HCEC 1CT (cell line): ENCODE results near the gene GSTCD.
"Not testable (repeated sequence)": the region's sequence is repeated elsewhere in the genome, so short reads cannot be mapped to it uniquely, and the experiment has no call there.

Experiments
- DNase-seq: peaks from one replicate; pipeline ENCODE4 v3.0.0-alpha.2; 2017

The GSTCD gene

GRCh38 chr4:105808030-105808749 lies 99.6 kb downstream of the GSTCD start:
- DNase-seq = no peak

DNA sequence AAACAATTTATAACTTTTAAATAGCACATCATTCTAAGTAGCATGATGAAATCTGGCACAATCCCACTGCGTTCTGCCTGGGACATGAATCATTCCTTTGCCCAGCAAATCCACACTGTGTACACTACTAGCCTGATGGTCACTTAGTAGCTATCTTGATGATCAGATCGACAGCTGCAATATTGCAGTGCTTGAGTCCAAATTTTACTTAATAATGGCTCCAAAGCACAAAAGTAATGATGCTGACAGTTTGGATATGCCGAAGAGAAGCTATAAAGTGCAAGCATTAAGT lies 100.1 kb downstream of the GSTCD start:
- peak; percentile 71 for DNase-seq

DNA sequence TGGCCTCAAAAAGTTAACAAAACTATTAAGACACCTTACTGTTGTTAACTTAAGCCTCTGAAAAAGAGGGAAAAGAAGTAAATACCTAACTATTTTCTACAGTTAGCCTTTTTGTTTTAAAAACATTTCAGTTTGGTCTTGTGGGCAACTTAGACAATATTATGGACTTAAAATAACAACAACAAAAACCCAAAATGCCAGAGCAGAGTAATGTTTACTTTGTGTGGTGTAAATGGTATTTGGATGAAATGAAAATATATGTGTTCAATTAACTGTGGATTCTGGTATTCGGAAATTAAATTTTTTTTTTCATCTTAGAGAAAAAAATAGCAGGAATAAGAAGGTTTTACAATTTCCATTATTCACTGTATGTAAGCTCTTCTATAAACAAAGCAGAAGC lies 107.1 kb downstream of the GSTCD start:
- no peak for DNase-seq

- no peak for DNase-seq
Observed at GRCh38 chr4:105822061-105822460, 113.5 kb downstream of the GSTCD start.

DNA sequence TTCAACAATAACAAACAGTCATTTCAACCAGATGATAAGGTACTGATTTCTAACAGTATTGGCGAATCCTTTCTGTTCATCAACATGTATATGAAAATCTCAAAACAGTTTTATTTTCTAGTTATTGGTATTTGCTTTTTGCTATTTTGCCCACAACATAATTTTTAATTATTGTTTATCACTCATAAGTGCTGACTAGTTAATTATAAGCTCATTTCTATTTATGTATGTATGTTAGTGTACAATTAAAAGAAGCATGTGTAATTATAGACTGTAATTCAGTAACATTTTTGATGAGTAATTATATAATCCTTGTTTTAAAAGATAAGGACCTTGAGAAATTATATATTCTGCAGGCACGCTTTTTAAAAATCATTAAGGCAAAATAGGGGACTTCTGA lies 119.5 kb downstream of the GSTCD start:
- no peak for DNase-seq

GRCh38 chr4:105831189-105831588 lies 122.6 kb downstream of the GSTCD start:
- no peak for DNase-seq

GRCh38 chr4:105835177-105835576 lies 126.6 kb downstream of the GSTCD start:
- DNase-seq = no peak

- DNase-seq = no peak
Observed at GRCh38 chr4:105836537-105836936, 128.0 kb downstream of the GSTCD start.

DNA sequence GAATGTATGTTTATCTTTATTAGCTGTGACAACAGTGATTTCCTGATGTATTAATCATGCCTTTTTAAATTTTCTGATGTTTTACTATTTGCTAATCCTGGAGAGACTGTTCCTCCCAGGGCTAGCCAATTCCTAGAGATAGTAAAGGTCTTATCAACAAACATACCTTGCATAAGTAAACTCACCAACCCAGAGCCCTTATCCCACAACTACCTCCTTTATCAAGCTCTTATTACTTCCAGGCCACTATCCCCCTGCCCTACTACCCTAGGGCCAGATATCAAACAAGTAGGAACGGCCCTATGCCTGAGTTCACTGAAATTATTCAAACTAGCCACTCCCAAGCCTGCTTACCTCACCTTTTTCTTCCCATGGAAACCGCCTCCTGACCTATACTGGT lies 128.5 kb downstream of the GSTCD start:
- DNase-seq = no peak

DNA sequence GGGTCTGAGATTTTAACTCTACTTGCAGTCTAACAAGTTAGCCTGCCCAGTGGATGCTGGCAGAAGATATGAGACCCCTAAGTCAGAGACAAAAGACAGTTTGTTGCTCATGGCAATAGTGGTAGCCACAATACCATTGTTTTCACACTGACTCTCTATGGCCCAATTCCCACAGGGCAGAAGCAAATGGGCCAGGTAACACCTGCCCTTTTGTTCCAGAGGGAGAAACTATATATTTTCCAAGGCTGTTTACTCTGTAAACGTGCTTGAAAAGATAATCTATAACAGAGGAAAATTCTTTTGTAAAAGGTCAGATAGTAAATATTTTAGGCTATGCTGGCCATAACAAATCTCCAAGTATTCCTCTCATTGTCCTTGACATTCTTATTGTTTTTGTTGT lies 129.5 kb downstream of the GSTCD start:
- DNase-seq = no peak

DNA sequence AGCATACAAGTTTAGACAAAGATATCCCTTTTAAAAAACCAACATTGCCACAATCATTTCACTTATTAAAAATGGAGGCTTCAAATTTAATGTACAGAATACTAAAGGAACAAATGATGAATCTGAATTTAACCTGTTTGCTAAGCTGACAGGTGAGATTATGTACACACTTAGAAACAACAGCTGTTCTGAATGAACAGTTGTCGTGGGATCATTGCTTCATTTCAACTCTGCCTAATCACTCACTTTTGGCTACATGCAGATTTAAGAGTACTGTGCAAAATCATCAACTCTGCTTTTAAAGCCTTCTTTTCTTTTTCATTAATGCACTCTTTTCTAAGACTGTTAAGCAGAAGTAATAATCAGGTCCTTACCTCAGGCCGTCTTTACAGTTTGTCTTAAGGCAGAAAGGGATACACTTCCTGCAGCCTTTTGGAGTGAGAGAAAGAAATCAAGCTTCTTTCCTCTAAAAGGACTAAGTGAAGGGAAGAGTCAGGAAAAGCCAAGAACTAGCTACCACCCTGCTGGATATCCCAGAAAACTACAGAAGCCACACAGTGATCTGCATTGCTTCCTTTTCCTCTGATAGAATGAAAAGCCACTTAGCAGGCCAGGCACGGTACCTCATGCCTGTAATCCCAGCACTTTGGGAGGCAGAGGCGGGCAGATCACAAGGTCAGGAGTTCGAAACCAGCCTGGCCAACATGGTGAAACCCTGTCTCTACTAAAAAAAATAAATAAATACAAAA lies 132.0 kb downstream of the GSTCD start:
- DNase-seq = no peak

DNA sequence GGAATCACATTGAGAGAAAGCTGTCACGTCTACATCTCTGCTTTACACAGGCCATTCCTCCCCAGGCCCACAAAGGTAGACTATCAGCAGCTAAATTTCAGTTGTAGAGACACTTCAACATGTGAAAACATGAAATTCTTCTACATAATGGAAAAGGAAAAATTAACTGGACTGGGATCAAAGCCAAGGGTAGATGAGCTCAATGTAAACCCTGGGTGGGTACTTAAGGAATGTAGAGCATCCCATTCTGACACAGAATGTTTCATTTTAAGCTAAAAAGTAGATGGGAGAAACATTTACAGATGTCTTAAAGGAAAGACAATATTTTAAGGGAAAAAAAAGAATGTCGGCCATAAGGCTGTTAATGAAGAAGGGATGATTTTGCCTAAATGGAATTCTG lies 135.4 kb downstream of the GSTCD start:
- no peak for DNase-seq

- DNase-seq = no peak
Observed at GRCh38 chr4:105845559-105845958, 137.0 kb downstream of the GSTCD start.

DNA sequence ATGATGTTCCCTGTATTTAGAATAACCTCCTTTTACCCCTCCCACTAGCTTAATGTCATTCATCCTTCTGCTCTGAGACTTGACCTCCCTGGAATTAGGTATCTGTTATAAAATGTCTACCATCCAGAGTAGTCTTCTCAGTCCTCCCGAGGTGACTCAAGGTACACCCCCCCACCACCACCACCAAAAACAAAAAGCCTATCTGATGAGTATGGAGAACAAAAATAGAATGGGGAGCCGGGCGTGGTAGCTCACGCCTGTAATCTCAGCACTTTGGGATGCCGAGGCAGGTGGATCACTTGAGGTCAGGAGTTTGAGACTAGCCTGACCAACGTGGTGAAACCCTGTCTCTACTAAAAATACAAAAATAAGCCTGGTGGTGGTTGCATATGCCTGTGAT lies 139.8 kb downstream of the GSTCD start:
- DNase-seq = not testable (repeated sequence)

- no peak for DNase-seq
Observed at GRCh38 chr4:105851196-105851595, 142.6 kb downstream of the GSTCD start.

DNA sequence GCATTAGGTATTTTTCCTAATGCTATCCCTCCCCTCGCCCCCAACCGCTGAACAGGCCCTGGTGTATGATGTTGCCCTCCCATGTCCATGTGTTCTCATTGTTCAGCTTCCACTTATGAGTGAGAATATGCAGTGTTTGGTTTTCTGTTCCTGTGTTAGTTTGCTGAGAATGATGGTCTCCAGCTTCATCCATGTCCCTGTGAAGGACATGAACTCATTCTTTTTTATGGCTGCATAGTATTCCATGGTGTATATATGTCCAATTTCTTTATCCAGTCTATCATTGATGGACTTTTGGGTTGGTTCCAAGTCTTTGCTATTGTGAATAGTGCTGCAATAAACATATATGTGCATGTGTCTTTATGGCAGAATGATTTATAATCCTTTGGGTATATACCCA lies 143.6 kb downstream of the GSTCD start:
- not testable (repeated sequence) for DNase-seq

DNA sequence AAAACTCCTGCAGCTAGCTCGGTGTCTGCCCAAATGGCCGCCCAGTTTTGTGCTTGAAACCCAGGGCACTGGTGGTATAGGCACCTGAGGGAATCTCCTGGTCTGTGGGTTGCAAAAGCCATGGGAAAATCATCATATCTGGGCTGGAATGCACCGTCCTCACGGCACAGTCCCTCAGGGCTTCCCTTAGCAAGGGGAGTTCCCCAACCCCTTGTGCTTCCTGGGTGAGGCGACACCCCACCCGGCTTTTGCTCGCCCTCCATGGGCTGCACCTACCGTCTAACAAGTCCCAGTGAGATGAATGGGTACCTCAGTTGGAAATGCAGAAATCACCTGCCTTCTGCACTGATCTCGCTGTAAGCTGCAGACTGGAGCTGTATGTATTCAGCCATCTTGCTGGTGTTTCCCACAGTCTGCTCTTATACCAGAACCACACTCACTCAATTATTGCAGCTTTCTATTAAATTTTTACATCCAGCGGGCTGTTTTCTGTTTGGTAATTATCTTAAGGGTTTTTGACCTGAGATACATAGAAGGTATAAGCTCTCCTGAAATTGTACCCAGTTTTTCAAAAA lies 150.0 kb downstream of the GSTCD start:
- DNase-seq = no peak

DNA sequence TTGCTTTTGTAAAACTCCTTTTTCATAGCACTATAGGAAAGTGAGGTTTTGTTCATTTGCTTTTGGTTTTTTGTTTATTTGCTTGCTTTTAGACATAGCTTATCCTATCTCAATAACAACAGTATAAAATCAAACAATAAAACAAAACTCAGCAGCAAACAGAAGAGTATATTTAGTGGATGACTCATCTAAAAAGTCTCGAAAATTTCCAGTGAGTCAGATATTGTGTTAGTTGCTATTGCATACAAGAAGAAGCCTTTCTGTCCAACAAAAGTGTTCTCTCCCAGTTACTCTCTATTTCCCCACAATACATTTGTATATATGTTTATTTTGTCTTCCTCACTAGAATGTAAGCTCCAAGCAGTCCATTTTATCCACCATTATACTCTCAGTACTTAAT lies 150.6 kb downstream of the GSTCD start:
- peak; percentile 53 for DNase-seq

- no peak for DNase-seq
Observed at GRCh38 chr4:105870963-105871362, 162.4 kb downstream of the GSTCD start.

GRCh38 chr4:105871997-105872396 lies 163.4 kb downstream of the GSTCD start:
- no peak for DNase-seq

- no peak for DNase-seq
Observed at GRCh38 chr4:105875233-105875632, 166.6 kb downstream of the GSTCD start.

GRCh38 chr4:105878668-105879067 lies 170.1 kb downstream of the GSTCD start:
- DNase-seq = no peak

DNA sequence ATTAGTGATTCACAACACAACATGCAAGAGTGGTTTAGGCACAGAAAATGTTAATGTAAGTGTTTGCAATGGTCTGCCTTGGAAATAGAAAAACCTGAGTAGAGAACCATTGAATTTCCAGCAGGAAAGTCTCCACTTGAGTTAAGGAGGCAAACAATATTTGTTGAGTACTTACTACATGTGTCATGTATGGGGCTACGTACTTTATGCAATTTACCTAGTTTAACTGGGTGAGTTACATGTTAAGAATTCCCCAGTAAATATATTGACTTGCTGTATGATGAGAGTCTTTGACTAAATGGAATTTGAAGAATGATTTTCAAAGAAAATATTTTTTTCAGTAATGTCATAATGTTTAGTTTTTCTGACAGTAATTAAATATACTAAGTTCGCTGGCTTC lies 178.9 kb downstream of the GSTCD start:
- DNase-seq = no peak
